HepG2 (cell line): ENCODE measurements around the gene PDE5A. TPM values are rescaled to one million over a fixed set of nuclear protein-coding genes. Genes with fewer than 3 reads are reported as not detected.
"Not testable (repeated sequence)": the region's sequence is repeated elsewhere in the genome, so short reads cannot be mapped to it uniquely, and the experiment has no call there.

Source experiments
- AGO1 ChIP-seq: fragments of 200-400 bp; formaldehyde crosslinking; IDR thresholded peaks from 2 replicates; pipeline ENCODE4 v1.6.1; 2017; ENCODE audit warnings: mild to moderate bottlenecking, low read depth, low read length, moderate library complexity; ENCODE audit not compliant: poor library complexity, severe bottlenecking
- FOXO1 ChIP-seq: sonication (generic); formaldehyde crosslinking; IDR thresholded peaks from 2 replicates; pipeline ENCODE4 v1.4.0; 2020; ENCODE audit warnings: missing genetic modification reagents
- HES4 ChIP-seq: sonication (generic); formaldehyde crosslinking; IDR thresholded peaks from 2 replicates; pipeline ENCODE4 v1.9.0; 2021; ENCODE audit warnings: mild to moderate bottlenecking, missing genetic modification reagents, borderline replicate concordance
- JUN ChIP-seq: sonication (generic); formaldehyde crosslinking; IDR thresholded peaks from 2 replicates; pipeline ENCODE4 v1.4.0; 2020; ENCODE audit warnings: mild to moderate bottlenecking, missing genetic modification reagents
- MYNN ChIP-seq: sonication (generic); formaldehyde crosslinking; IDR thresholded peaks from 2 replicates; pipeline ENCODE4 v1.4.0; 2020; ENCODE audit warnings: mild to moderate bottlenecking, low read depth, missing genetic modification reagents
- SAP130 ChIP-seq: IDR thresholded peaks from 2 replicates; pipeline ENCODE4 v1.6.1; 2016; ENCODE audit warnings: low read depth
- SOX13 ChIP-seq, 3 experiments: fragments of 450-650 bp in 1 of 3; sonication (generic) in 1 of 3; formaldehyde crosslinking in 1 of 3; IDR thresholded peaks in 2 of 3; conservative IDR thresholded peaks in 1 of 3; 2 replicates each; pipeline versions ENCODE4 v1.5.0 to v1.6.1; 2016 to 2020; ENCODE audit warnings: antibody characterized with exemption in 1 of 3, mild to moderate bottlenecking in 1 of 3, missing compliant biosample characterization in 1 of 3, missing genetic modification reagents in 1 of 3, moderate library complexity in 1 of 3
- YEATS4 ChIP-seq: sonication (generic); formaldehyde crosslinking; IDR thresholded peaks from 2 replicates; pipeline ENCODE4 v1.4.0; 2020; ENCODE audit warnings: missing genetic modification reagents, borderline replicate concordance
- ZMYM4 ChIP-seq: sonication (generic); formaldehyde crosslinking; IDR thresholded peaks from 2 replicates; pipeline ENCODE4 v1.8.1; 2023; ENCODE audit warnings: mild to moderate bottlenecking, missing genetic modification reagents
- ZNF451 ChIP-seq: sonication (generic); formaldehyde crosslinking; IDR thresholded peaks from 2 replicates; pipeline ENCODE4 v1.5.0; 2020; ENCODE audit warnings: mild to moderate bottlenecking, missing genetic modification reagents
- ZNF749 ChIP-seq: sonication (generic); formaldehyde crosslinking; IDR thresholded peaks from 2 replicates; pipeline ENCODE4 v1.8.0; 2022; ENCODE audit warnings: mild to moderate bottlenecking, missing genetic modification reagents, moderate library complexity, borderline replicate concordance
- ZSCAN31 ChIP-seq: sonication (generic); formaldehyde crosslinking; IDR thresholded peaks from 2 replicates; pipeline ENCODE4 v1.5.0; 2020; ENCODE audit warnings: low read depth, mild to moderate bottlenecking, missing genetic modification reagents
- polyA plus RNA-seq, 8 experiments: library from polyadenylated mRNA; depleted of rRNA in 3 of 8; stranded (reverse) in 7 of 8; unstranded in 1 of 8; fragments of >200 nt; fragmentation: Illumina TruSeq in 4 of 8; extraction: Trizol in 4 of 8; gene quantifications; 2 replicates each; pipeline versions ENCODE4 v1.2.1 to v1.2.3, GENCODE V29; 2011 to 2016; ENCODE audit warnings: low read depth in 4 of 8, missing spikeins in 1 of 8, mixed read lengths in 1 of 8; ENCODE audit not compliant: insufficient read depth in 1 of 8
- total RNA-seq, 5 experiments: library from RNA; depleted of rRNA; stranded (reverse); fragments of >200 nt; fragmentation: Illumina TruSeq; extraction: Trizol; gene quantifications; 2 replicates each; pipeline ENCODE4 v1.2.3, GENCODE V29; 2016; ENCODE audit warnings: low read depth in 1 of 5
- TF ChIP-seq, protein P1 (sequence below), 2 experiments: fragments of 450-650 bp in 1 of 2; sonication (generic) in 1 of 2; formaldehyde crosslinking; IDR thresholded peaks; 2 replicates each; pipeline versions ENCODE4 v1.5.0 to v1.8.0; 2020 to 2022; ENCODE audit warnings: mild to moderate bottlenecking in 1 of 2, missing genetic modification reagents in 1 of 2
- TF ChIP-seq, protein P2 (sequence below): sonication (generic); formaldehyde crosslinking; IDR thresholded peaks from 2 replicates; pipeline ENCODE4 v1.4.0; 2020; ENCODE audit warnings: mild to moderate bottlenecking, low read depth, missing genetic modification reagents
- TF ChIP-seq, protein P3 (sequence below): sonication (generic); formaldehyde crosslinking; IDR thresholded peaks from 2 replicates; pipeline ENCODE4 v1.8.0; 2022; ENCODE audit warnings: mild to moderate bottlenecking, missing genetic modification reagents, moderate library complexity
- TF ChIP-seq, protein P4 (sequence below): sonication (generic); formaldehyde crosslinking; IDR thresholded peaks from 2 replicates; pipeline ENCODE4 v1.4.0; 2020; ENCODE audit warnings: missing genetic modification reagents
- TF ChIP-seq, protein P5 (sequence below): IDR thresholded peaks from 2 replicates; pipeline ENCODE4 v1.6.1; 2016; ENCODE audit warnings: low read depth, control low read depth

PDE5A gene
- total and polyA plus RNA-seq, 2 of the 13 experiments (the other 11 are each of a cell fraction or from before 2014, with no cell fraction given) = 0.22 to 0.44 TPM

DNA sequence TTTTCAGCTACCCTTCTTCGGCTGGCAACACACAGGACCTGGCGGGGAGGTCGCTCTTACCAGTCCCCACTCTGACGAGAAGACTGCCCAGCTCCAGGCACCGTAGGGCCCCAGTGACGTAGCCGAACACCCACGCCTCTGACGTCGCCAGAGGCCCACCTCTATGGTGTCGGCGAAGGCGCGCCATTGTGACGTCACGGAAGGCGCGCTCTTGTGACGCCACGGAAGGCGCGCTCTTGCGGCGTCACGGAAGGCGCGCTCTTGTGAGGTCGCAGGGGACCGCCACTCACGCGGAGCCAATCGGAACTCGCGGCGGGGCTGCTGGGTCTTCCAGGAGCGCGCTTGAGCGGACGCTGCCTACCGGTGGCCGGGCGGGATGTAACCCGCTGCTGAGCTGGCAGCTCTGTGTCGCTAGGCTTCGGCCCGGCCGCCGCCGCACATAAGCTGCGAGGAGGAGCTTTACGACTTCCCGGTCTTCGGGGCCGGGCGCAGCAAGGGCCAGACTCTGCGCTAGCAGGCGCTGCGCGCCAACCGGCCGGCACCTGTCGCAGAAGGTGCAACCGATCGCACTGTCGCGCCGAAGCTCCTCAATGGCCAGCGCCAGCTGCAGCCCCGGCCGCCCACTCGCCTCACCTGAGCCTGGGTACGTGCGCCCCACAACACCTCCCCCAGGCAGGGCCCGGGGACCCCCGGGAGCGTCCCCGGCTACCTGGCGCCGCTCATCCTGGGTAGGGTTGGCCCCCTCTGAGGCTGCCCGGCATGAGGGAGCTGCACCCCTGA lies 173.9 kb downstream of the PDE5A start (continued):
- TF ChIP-seq SOX13 (IDR thresholded peaks at IDR 0.05) = not testable (repeated sequence)
- TF ChIP-seq SOX13 (CRISPR knock-in tag; conservative IDR thresholded peaks at IDR 0.05 in 1 of 2, IDR thresholded peaks at IDR 0.05 in 1 of 2) = peak in 1 of 2 experiments; percentile 69; a peak in 2 of 4 replicates
- peak; percentile 85; the same call in 1 of the 2 replicates for TF ChIP-seq ZNF749 (CRISPR knock-in tag)
- TF ChIP-seq JUN (CRISPR knock-in tag) = peak; percentile 93
- peak; percentile 92 for TF ChIP-seq ZNF451 (CRISPR knock-in tag)
- TF ChIP-seq, protein P1, sequence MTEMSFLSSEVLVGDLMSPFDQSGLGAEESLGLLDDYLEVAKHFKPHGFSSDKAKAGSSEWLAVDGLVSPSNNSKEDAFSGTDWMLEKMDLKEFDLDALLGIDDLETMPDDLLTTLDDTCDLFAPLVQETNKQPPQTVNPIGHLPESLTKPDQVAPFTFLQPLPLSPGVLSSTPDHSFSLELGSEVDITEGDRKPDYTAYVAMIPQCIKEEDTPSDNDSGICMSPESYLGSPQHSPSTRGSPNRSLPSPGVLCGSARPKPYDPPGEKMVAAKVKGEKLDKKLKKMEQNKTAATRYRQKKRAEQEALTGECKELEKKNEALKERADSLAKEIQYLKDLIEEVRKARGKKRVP (CRISPR knock-in tag; IDR thresholded peaks at IDR 0.05) = peak in 1 of 2 experiments; percentile 79; a peak in 2 of 4 replicates
- peak; percentile 29 for TF ChIP-seq AGO1
- TF ChIP-seq, protein P2, sequence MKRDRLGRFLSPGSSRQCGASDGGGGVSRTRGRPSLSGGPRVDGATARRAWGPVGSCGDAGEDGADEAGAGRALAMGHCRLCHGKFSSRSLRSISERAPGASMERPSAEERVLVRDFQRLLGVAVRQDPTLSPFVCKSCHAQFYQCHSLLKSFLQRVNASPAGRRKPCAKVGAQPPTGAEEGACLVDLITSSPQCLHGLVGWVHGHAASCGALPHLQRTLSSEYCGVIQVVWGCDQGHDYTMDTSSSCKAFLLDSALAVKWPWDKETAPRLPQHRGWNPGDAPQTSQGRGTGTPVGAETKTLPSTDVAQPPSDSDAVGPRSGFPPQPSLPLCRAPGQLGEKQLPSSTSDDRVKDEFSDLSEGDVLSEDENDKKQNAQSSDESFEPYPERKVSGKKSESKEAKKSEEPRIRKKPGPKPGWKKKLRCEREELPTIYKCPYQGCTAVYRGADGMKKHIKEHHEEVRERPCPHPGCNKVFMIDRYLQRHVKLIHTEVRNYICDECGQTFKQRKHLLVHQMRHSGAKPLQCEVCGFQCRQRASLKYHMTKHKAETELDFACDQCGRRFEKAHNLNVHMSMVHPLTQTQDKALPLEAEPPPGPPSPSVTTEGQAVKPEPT (CRISPR knock-in tag) = 0 out of 2 replicates have a peak, but pooled peaks have one; percentile 79
- TF ChIP-seq ZSCAN31 (CRISPR knock-in tag) = peak; percentile 47; the same call in 1 of the 2 replicates
- TF ChIP-seq, protein P3, sequence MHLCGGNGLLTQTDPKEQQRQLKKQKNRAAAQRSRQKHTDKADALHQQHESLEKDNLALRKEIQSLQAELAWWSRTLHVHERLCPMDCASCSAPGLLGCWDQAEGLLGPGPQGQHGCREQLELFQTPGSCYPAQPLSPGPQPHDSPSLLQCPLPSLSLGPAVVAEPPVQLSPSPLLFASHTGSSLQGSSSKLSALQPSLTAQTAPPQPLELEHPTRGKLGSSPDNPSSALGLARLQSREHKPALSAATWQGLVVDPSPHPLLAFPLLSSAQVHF (CRISPR knock-in tag) = peak; percentile 69; the same call in 1 of the 2 replicates
- TF ChIP-seq FOXO1 (CRISPR knock-in tag) = peak; percentile 78
- TF ChIP-seq ZMYM4 (CRISPR knock-in tag) = peak; percentile 100
- TF ChIP-seq SAP130 (CRISPR knock-in tag) = peak; percentile 97
- 0 out of 2 replicates have a peak, but pooled peaks have one; percentile 53 for TF ChIP-seq HES4 (CRISPR knock-in tag)
- TF ChIP-seq MYNN (CRISPR knock-in tag) = 0 out of 2 replicates have a peak, but pooled peaks have one; percentile 17
- TF ChIP-seq, protein P4, sequence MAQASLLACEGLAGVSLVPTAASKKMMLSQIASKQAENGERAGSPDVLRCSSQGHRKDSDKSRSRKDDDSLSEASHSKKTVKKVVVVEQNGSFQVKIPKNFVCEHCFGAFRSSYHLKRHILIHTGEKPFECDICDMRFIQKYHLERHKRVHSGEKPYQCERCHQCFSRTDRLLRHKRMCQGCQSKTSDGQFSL = 0 out of 2 replicates have a peak, but pooled peaks have one; percentile 21
- TF ChIP-seq YEATS4 (CRISPR knock-in tag) = peak; percentile 92
- TF ChIP-seq, protein P5, sequence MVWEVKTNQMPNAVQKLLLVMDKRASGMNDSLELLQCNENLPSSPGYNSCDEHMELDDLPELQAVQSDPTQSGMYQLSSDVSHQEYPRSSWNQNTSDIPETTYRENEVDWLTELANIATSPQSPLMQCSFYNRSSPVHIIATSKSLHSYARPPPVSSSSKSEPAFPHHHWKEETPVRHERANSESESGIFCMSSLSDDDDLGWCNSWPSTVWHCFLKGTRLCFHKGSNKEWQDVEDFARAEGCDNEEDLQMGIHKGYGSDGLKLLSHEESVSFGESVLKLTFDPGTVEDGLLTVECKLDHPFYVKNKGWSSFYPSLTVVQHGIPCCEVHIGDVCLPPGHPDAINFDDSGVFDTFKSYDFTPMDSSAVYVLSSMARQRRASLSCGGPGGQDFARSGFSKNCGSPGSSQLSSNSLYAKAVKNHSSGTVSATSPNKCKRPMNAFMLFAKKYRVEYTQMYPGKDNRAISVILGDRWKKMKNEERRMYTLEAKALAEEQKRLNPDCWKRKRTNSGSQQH = peak; percentile 93; the same call in 1 of the 2 replicates
